Liver (tissue), 9 donors: ENCODE data around the gene CELSR1. TPM values are rescaled to one million over a fixed set of nuclear protein-coding genes. Genes with fewer than 3 reads are reported as not detected.

Source experiments
- DNase-seq: peaks from one replicate; pipeline ENCODE4 v3.0.0-alpha.2; 2017; ENCODE audit warnings: low spot score
- H3K27ac ChIP-seq, 2 donors: one replicate each; pipeline ENCODE4 v1.7.0; 2013; ENCODE audit warnings: inconsistent platforms in 2 of 2, low read length in 2 of 2, control low read depth in 1 of 2, low read depth in 1 of 2, mild to moderate bottlenecking in 1 of 2
- H3K27me3 ChIP-seq, 4 donors: one replicate each; pipeline versions ENCODE4 v1.6.1 to v1.7.0; 2013; ENCODE audit warnings: low read length in 3 of 4, inconsistent platforms in 1 of 4, mild to moderate bottlenecking in 1 of 4, moderate library complexity in 1 of 4; ENCODE audit not compliant: control insufficient read depth in 4 of 4, insufficient read depth in 4 of 4
- H3K36me3 ChIP-seq, 4 donors: one replicate each; pipeline versions ENCODE4 v1.6.1 to v1.7.0; 2013; ENCODE audit warnings: low read length in 3 of 4, mild to moderate bottlenecking in 3 of 4, low read depth in 1 of 4, moderate library complexity in 1 of 4; ENCODE audit not compliant: control insufficient read depth in 4 of 4, insufficient read depth in 3 of 4
- H3K4me1 ChIP-seq, 4 donors: one replicate each; pipeline versions ENCODE4 v1.6.1 to v1.7.0; 2013; ENCODE audit warnings: low read length in 3 of 4, mild to moderate bottlenecking in 3 of 4, moderate library complexity in 1 of 4; ENCODE audit not compliant: control insufficient read depth in 4 of 4, insufficient read depth in 4 of 4
- H3K4me3 ChIP-seq, 3 donors: one replicate each; pipeline versions ENCODE4 v1.6.1 to v1.7.0; 2013; ENCODE audit warnings: low read length in 3 of 3, control low read depth in 1 of 3, low read depth in 1 of 3, mild to moderate bottlenecking in 1 of 3
- H3K9ac ChIP-seq, 2 donors: one replicate each; pipeline ENCODE4 v1.7.0; 2013; ENCODE audit warnings: low read length in 2 of 2, mild to moderate bottlenecking in 2 of 2, moderate library complexity in 2 of 2, control low read depth in 1 of 2, low read depth in 1 of 2
- H3K9me3 ChIP-seq, 4 donors: one replicate each; pipeline versions ENCODE4 v1.6.1 to v1.7.0; 2013; ENCODE audit warnings: low read length in 3 of 4; ENCODE audit not compliant: control insufficient read depth in 4 of 4
- FOXA1 ChIP-seq: IDR thresholded peaks from 2 replicates; pipeline ENCODE4 v1.6.1; 2016; ENCODE audit warnings: antibody characterized with exemption
- GABPA ChIP-seq, 2 donors: IDR thresholded peaks in 1 of 2; conservative IDR thresholded peaks in 1 of 2; 2 replicates each; pipeline ENCODE4 v1.6.1; 2016; ENCODE audit warnings: antibody characterized with exemption in 2 of 2, mild to moderate bottlenecking in 1 of 2, moderate library complexity in 1 of 2
- HNF4A ChIP-seq, 2 donors: conservative IDR thresholded peaks; 2 replicates each; pipeline ENCODE4 v1.6.1; 2016; ENCODE audit warnings: antibody characterized with exemption in 2 of 2, mild to moderate bottlenecking in 2 of 2
- HNF4G ChIP-seq: IDR thresholded peaks from 2 replicates; pipeline ENCODE4 v1.6.1; 2016; ENCODE audit warnings: antibody characterized with exemption
- NR2F2 ChIP-seq: IDR thresholded peaks from 2 replicates; pipeline ENCODE4 v1.6.1; 2016; ENCODE audit warnings: antibody characterized with exemption
- RAD21 ChIP-seq, 2 donors: IDR thresholded peaks; 2 replicates each; pipeline ENCODE4 v1.6.1; 2016; ENCODE audit warnings: antibody characterized with exemption in 2 of 2, mild to moderate bottlenecking in 2 of 2
- RXRA ChIP-seq, 2 donors: IDR thresholded peaks; 2 replicates each; pipeline ENCODE4 v1.6.1; 2017 to 2018; ENCODE audit warnings: antibody characterized with exemption in 2 of 2, mild to moderate bottlenecking in 1 of 2
- YY1 ChIP-seq: IDR thresholded peaks from 2 replicates; pipeline ENCODE4 v1.6.1; 2016; ENCODE audit warnings: antibody characterized with exemption, mild to moderate bottlenecking
- WGBS: extraction: QIAGEN DNeasy Blood & Tissue Kit; methylation state at CpG from one replicate; pipeline ENCODE4 v1.1.7; 2013; 5-methylcytosine and 5-hydroxymethylcytosine counted together
- polyA plus RNA-seq, 2 donors: library from polyadenylated mRNA; stranded (reverse) in 1 of 2; unstranded in 1 of 2; fragments of 200-250 nt in 1 of 2; fragments of >200 nt in 1 of 2; fragmentation: Nextera tagmentation in 1 of 2; extraction: Ambion mirVana in 1 of 2; gene quantifications; one replicate each; pipeline versions ENCODE4 v1.2.1 to v1.2.3, GENCODE V29; 2013 to 2015
- total RNA-seq, 2 donors: library from RNA; depleted of rRNA; stranded (reverse); fragments of >200 nt; gene quantifications; one replicate each; pipeline ENCODE4 v1.2.3, GENCODE V29; 2014
- TF ChIP-seq, protein P1 (sequence below): fragments of 150-350 bp; IDR thresholded peaks from 2 replicates; pipeline ENCODE4 v1.5.1; 2017; ENCODE audit warnings: improper control_type of control experiment, low read depth, low read length; ENCODE audit not compliant: missing input control
- TF ChIP-seq, protein P2 (sequence below): IDR thresholded peaks from 2 replicates; pipeline ENCODE4 v1.6.1; 2016; ENCODE audit warnings: antibody characterized with exemption
- TF ChIP-seq, protein P3 (sequence below): IDR thresholded peaks from 2 replicates; pipeline ENCODE4 v1.6.1; 2016; ENCODE audit warnings: antibody characterized with exemption, mild to moderate bottlenecking
- TF ChIP-seq, protein P4 (sequence below): IDR thresholded peaks from 2 replicates; pipeline ENCODE4 v1.6.1; 2016; ENCODE audit warnings: antibody characterized with exemption
- TF ChIP-seq, protein P5 (sequence below): IDR thresholded peaks from 2 replicates; pipeline ENCODE4 v1.6.1; 2016; ENCODE audit warnings: antibody characterized with exemption
- donor health status: healthy.
- donor health status: healthy.
- donor health status: healthy.
- donor health status: healthy.
- donor health status: healthy.

Gene CELSR1
- total and polyA plus RNA-seq, 4 donors = 0.37 to 1.6 (median 1.3) TPM

DNA sequence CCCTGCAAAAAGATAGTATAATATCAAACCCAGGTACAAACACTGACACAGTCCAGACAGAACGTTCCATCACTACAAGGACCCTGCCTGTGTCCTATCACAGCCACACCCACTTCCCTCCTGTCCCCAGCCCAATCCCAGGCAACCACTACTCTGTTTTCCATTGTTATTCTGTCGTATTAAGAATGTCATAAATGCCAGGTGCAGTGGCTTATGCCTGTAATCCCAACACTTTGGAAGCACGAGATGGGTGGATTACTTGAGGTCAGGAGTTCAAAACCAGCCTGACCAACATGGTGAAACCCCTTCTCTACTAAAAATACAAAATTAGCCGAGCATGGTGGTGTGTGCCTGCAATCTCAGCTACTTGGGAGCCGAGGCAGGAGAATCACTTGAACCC, 112.9 kb downstream of the CELSR1 start:
- Histone ChIP-seq H3K36me3 (no peaks in the 10 kb centered on the region), H3K4me3 (no peak overlapping the region), H3K4me1 (no peaks in the 10 kb centered on the region), H3K9ac (no peak overlapping the region), H3K27ac (no peak overlapping the region), H3K9me3 (no peaks in the 10 kb centered on the region), H3K27me3 (no peaks in the 10 kb centered on the region)
- WGBS = 78% methylated on average over 5 of the region's 5 CpGs
- TF ChIP-seq, protein P1, sequence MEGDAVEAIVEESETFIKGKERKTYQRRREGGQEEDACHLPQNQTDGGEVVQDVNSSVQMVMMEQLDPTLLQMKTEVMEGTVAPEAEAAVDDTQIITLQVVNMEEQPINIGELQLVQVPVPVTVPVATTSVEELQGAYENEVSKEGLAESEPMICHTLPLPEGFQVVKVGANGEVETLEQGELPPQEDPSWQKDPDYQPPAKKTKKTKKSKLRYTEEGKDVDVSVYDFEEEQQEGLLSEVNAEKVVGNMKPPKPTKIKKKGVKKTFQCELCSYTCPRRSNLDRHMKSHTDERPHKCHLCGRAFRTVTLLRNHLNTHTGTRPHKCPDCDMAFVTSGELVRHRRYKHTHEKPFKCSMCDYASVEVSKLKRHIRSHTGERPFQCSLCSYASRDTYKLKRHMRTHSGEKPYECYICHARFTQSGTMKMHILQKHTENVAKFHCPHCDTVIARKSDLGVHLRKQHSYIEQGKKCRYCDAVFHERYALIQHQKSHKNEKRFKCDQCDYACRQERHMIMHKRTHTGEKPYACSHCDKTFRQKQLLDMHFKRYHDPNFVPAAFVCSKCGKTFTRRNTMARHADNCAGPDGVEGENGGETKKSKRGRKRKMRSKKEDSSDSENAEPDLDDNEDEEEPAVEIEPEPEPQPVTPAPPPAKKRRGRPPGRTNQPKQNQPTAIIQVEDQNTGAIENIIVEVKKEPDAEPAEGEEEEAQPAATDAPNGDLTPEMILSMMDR = no peak
- TF ChIP-seq NR2F2 (no peak), RXRA (IDR thresholded peaks at IDR 0.05) (no peak), HNF4G (no peak)
- TF ChIP-seq, protein P2, sequence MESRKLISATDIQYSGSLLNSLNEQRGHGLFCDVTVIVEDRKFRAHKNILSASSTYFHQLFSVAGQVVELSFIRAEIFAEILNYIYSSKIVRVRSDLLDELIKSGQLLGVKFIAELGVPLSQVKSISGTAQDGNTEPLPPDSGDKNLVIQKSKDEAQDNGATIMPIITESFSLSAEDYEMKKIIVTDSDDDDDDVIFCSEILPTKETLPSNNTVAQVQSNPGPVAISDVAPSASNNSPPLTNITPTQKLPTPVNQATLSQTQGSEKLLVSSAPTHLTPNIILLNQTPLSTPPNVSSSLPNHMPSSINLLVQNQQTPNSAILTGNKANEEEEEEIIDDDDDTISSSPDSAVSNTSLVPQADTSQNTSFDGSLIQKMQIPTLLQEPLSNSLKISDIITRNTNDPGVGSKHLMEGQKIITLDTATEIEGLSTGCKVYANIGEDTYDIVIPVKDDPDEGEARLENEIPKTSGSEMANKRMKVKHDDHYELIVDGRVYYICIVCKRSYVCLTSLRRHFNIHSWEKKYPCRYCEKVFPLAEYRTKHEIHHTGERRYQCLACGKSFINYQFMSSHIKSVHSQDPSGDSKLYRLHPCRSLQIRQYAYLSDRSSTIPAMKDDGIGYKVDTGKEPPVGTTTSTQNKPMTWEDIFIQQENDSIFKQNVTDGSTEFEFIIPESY = no peak
- no peak for DNase-seq

DNA sequence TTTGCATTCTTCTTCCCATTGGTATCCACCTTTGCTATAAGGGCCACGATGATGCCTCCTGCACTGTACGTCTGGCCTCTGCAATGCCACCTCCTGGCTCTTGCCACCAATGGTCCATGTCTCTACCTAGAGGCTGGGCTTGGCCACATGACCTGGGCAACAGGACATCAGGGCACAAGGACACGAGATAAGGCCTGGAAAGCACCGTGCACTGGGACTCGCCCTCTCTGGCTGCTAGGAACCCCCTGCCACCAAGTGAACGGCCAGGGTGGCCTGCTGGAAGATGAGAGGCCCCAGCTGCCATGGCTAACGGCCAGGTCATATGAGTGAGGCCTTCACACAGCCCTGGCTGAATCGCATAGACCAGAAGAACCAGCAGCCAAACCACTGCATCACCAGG, 114.5 kb downstream of the CELSR1 start:
- Histone ChIP-seq H3K27me3 (no peaks in the 10 kb centered on the region), H3K4me3 (no peak overlapping the region), H3K36me3 (no peaks in the 10 kb centered on the region), H3K9ac (no peak overlapping the region), H3K4me1 (no peaks in the 10 kb centered on the region), H3K9me3 (no peaks in the 10 kb centered on the region), H3K27ac (no peak overlapping the region)
- 41% methylated on average over 8 of the region's 8 CpGs for WGBS
- no peak for TF ChIP-seq FOXA1
- peak in 1 of 2 donors; percentile 50 for TF ChIP-seq RAD21 (IDR thresholded peaks at IDR 0.05)
- TF ChIP-seq, protein P3, sequence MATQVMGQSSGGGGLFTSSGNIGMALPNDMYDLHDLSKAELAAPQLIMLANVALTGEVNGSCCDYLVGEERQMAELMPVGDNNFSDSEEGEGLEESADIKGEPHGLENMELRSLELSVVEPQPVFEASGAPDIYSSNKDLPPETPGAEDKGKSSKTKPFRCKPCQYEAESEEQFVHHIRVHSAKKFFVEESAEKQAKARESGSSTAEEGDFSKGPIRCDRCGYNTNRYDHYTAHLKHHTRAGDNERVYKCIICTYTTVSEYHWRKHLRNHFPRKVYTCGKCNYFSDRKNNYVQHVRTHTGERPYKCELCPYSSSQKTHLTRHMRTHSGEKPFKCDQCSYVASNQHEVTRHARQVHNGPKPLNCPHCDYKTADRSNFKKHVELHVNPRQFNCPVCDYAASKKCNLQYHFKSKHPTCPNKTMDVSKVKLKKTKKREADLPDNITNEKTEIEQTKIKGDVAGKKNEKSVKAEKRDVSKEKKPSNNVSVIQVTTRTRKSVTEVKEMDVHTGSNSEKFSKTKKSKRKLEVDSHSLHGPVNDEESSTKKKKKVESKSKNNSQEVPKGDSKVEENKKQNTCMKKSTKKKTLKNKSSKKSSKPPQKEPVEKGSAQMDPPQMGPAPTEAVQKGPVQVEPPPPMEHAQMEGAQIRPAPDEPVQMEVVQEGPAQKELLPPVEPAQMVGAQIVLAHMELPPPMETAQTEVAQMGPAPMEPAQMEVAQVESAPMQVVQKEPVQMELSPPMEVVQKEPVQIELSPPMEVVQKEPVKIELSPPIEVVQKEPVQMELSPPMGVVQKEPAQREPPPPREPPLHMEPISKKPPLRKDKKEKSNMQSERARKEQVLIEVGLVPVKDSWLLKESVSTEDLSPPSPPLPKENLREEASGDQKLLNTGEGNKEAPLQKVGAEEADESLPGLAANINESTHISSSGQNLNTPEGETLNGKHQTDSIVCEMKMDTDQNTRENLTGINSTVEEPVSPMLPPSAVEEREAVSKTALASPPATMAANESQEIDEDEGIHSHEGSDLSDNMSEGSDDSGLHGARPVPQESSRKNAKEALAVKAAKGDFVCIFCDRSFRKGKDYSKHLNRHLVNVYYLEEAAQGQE = no peak
- no peak for TF ChIP-seq YY1
- TF ChIP-seq HNF4A (conservative IDR thresholded peaks at IDR 0.05) = peak in 1 of 2 donors; percentile 9
- no peak for TF ChIP-seq HNF4G
- no peak for TF ChIP-seq GABPA (IDR thresholded peaks at IDR 0.05 in 1 of 2, conservative IDR thresholded peaks at IDR 0.05 in 1 of 2)
- TF ChIP-seq, protein P4, sequence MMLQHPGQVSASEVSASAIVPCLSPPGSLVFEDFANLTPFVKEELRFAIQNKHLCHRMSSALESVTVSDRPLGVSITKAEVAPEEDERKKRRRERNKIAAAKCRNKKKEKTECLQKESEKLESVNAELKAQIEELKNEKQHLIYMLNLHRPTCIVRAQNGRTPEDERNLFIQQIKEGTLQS = no peak
- TF ChIP-seq, protein P2 = no peak
- TF ChIP-seq, protein P5, sequence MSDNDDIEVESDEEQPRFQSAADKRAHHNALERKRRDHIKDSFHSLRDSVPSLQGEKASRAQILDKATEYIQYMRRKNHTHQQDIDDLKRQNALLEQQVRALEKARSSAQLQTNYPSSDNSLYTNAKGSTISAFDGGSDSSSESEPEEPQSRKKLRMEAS = no peak
- TF ChIP-seq RXRA (IDR thresholded peaks at IDR 0.05) = no peak
- DNase-seq = no peak
